Measurements from ENCODE around the gene USP36.

USP36 gene

GRCh38 chr17:78808163-78808562 is 32.5 kb downstream of the USP36 start:
- no peak for DNase-seq

GRCh38 chr17:78806451-78806850 is 34.2 kb downstream of the USP36 start:
- peak; percentile 64 to 79 for DNase-seq

DNA sequence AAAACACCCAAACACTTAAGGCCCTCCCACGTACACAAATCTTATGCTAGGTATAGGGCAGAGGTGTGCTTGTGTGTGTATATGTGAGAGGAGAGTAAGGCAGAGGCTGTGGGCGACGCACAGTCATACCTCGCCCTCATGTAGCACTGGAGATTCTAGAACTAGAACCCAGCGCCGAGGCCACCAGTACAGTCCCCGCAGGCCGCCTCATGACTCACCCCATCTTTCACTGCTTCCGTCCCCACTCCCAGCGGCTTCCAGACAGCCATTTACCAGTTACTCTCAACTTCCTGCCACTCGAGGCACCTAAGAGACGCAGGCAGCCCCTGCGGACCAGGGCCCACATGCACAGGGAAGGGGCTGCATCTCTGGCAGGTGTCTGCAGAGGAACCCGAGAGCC is 35.3 kb downstream of the USP36 start:
- DNase-seq, result no peak

GRCh38 chr17:78804777-78805176 is 35.8 kb downstream of the USP36 start:
- DNase-seq, result no peak

- DNase-seq, result peak; percentile 36 to 40
Measured at GRCh38 chr17:78803186-78803845, 37.3 kb downstream of the USP36 start.

- no peak for DNase-seq
Measured at GRCh38 chr17:78802459-78802858, 38.2 kb downstream of the USP36 start.

- no peak for DNase-seq
Measured at GRCh38 chr17:78802008-78802407, 38.6 kb downstream of the USP36 start.

DNA sequence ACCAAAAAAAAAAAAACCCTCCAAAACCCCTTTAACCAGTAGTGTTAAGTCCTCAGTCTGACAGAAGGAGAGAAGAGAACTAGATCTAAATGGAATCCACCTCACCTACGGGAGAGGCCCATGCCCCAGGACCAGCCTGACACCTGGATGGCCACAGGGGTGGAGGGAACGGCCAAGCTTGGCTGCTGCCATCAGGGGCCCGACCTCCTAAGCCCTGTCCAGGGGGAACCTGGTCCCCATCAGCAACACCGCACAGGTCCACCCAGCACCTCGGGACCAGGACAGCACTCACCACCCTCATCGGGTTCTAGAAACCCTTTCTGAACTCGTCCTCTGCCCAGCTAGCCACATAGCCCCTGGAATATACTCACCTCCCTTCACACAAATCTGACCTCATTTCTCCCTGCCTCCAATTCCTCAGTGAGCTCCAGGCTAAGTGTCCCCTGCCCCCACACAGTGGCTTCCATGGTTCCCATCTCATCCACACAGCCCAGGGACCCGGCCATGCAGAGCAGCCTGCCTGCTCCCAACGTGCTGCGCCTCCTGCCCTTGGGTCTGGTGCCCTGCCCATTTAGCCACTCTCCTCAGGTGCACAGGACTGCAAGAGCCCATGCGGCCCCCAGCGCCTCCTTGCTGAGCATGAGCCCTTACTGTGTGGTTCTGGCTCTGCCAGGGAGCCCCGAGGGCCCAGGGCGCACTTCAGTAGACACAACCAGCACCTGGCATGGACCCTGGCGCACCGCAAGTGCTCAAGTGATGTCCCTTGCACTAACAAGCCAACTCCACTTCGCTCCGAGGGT is 40.3 kb downstream of the USP36 start:
- DNase-seq, result no peak

DNA sequence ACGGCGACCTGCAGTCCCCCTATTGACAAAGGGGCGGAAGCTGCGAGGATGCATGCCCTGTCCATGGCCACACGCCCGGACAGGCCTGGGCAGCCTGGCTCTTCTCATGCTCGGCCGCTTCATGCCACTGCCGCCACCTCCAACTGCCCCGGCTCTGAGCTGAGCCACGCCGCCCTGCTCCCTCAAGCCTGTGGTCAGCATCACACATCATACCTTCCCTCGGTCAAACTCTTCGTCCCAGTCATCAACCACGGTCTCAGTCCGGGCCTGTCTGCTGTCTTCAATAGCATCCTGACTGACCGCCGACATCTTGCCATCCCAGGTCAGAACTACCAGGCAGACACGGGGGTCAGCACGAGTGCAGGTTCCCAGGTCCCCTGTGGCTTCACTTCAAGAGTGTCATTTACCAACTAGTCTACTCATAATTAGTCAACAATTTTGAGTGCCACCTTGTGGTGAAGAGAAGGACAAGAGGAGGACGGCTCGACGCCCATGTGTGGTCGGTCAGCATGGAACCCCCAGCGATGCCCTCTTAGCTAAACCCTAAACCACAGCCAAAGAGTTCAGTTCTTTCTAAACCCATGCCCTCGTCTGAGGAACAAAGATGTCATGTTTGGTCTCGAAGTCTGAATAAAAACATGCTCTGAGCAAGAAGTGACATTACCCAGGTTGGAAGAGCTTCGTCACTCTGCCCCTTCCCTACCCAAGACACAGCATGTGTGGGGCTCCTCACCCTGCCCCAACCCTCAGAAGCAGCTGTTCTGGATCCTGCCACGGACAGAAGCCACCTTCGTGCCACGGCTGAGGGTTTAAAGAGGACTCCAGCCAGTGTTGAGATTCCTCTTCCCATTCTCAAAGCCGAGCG is 41.7 kb downstream of the USP36 start:
- DNase-seq, result peak in 1 of 2 donors; percentile 43

GRCh38 chr17:78797691-78798585 is 42.7 kb downstream of the USP36 start:
- DNase-seq, result no peak

DNA sequence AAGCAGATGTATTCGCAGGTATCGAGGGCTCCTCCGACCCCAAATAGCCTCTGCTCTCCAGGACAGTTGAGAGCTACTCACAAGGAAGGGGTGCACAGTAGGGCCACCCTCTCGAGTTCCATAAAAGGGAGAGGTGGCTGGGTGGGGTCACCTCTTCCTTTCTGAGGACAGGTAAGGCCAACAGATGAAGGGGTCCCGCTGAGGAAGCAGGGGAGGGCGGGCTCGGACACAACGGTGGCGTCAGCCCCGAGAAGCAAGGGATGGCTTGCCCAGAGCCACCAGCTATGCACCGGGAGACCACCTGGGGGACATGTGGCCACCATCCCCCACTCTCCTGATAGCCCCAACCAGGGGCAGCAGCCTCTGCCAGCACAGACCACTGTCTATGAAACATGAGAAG is 43.4 kb downstream of the USP36 start:
- no peak for DNase-seq

DNA sequence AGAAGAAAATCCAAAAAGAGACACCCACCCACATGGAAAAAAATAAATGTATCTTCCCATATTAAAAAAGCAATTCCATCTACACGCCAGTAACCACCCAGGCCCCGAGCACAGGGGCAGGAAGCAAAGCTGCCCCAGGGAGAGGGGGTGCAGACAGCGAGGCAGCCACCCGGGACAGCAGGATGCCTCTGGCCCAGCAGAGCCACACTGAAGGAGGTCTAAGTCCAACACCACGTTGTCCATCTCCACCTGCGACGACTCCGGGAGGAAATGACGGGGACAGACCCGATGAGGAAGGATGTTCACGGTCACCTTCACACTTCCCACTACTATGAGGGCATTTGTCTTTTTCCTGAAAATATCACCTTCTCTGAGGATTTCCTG is 44.1 kb downstream of the USP36 start:
- no peak for DNase-seq

- DNase-seq, result no peak
Measured at GRCh38 chr17:78795861-78796516, 44.6 kb downstream of the USP36 start.

- DNase-seq, result no peak
Measured at GRCh38 chr17:78794864-78795640, 45.6 kb downstream of the USP36 start.

GRCh38 chr17:78794399-78794798 is 46.2 kb downstream of the USP36 start:
- no peak for DNase-seq

DNA sequence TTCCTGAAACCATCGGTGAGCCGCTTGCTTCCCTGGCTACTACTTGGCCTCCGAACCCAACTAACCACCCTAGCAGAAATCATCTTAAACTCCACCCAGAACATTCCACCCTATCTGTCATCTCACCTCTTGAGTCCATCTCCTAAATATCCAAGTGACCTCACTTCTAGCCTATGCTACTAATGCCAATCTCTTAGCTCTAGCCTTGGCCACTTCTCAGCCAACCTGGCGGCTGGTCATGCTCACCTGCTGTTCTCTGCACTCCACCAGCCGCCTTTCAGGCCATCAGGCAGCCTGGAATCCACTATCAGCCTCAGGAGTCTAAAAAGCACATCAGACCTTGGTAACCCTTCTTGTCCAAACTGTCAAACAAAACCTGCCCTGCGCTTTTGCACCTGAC is 46.6 kb downstream of the USP36 start:
- no peak for DNase-seq

- DNase-seq, result peak in 1 of 2 donors; percentile 7
Measured at GRCh38 chr17:78793415-78793814, 47.2 kb downstream of the USP36 start.

DNA sequence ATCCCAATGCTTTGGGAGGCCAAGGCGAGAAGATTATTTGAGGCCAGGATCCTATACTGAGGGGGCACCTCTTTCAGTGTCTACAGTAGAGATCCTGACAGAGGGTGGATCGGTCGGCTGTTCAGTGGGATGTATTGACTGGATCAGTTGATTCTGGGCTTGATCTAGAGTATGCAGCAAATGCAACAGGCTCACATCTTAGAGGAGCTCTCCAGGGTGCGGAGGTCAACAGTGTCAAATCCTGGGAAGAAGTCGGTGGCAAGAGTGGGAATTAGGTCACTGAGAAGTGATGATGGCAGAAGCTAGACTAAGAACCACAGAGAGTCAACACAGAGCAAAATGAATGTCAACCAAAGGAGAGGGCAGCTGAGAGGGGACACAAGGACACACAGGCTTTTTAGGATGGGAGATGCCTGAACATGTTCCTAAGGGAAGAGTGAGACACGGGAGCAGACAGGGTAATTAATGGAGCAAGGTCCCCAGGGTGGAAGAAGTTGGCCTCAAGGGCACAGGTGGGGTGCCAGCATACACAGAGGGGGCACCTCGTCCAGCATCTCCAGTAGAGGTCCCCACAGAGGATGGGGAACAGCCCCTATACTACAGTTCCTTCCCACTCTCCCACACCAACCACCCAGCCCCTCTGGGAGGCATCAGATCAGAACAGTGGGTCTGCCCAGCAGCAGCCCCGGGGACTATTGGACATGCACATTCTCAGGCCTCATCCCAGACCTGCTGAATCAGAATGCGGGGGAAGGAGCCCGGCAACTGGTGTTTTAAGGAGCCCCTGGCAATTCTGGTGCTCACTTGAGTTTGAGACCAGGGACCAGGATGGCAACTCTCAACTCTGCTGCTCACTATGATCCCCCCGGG is 48.5 kb downstream of the USP36 start:
- no peak for DNase-seq

GRCh38 chr17:78790552-78790951 is 50.1 kb downstream of the USP36 start:
- DNase-seq, result no peak

- peak; percentile 24 to 51 for DNase-seq
Measured at GRCh38 chr17:78789663-78790181, 50.9 kb downstream of the USP36 start.

All from inflammatory macrophage (primary cell).